Activated CD4-positive, alpha-beta memory T cell treated with anti-CD3 and anti-CD28 coated beads, Interleukin-2, amount 10 ng/mL, durations not matched to agents 7 days and 5 days (primary cell): Measurements from ENCODE around the gene GDPD2. TPM values are rescaled to one million over a fixed set of nuclear protein-coding genes. Genes with fewer than 3 reads are reported as not detected.

Experiments used
- CTCF ChIA-PET: fragments of 350-600 bp; sonication (Branson Sonifier 250); formaldehyde crosslinking; loops from one replicate; lab custom pipeline; 2021; ENCODE audit warnings: antibody characterized with exemption, inconsistent platforms; lab: Charles Lee
- POLR2A ChIA-PET: fragments of 350-600 bp; sonication (Branson Sonifier 250); formaldehyde crosslinking; loops from one replicate; lab custom pipeline; 2021; ENCODE audit warnings: antibody characterized with exemption; lab: Charles Lee
- DNase-seq: peaks from one replicate; pipeline ENCODE4 v3.0.0-alpha.2; 2020
- H3K27ac Mint-ChIP-seq: one replicate; pipeline ENCODE4 v1.8.0; 2021; ENCODE audit warnings: mild to moderate bottlenecking, mixed read lengths
- H3K27me3 Mint-ChIP-seq: one replicate; pipeline ENCODE4 v1.8.0; 2021; ENCODE audit warnings: mixed read lengths
- H3K36me3 Mint-ChIP-seq: one replicate; pipeline ENCODE4 v1.8.0; 2021; ENCODE audit warnings: low read depth, mixed read lengths
- H3K4me1 Mint-ChIP-seq: one replicate; pipeline ENCODE4 v1.8.0; 2021; ENCODE audit warnings: mixed read lengths
- H3K4me3 Mint-ChIP-seq: one replicate; pipeline ENCODE4 v1.8.0; 2021; ENCODE audit warnings: mild to moderate bottlenecking, mixed read lengths
- H3K9me3 Mint-ChIP-seq: one replicate; pipeline ENCODE4 v1.8.0; 2021; ENCODE audit warnings: mixed read lengths
- total RNA-seq, 2 experiments: library from RNA; stranded (reverse); gene quantifications; one replicate each; pipeline ENCODE4 v1.2.3, GENCODE V29; 2021

The GDPD2 gene
- total RNA-seq, 2 experiments from 2014 or later, result 0.23 TPM

GRCh38 chrX:70427365-70427764, 4.3 kb downstream of the GDPD2 start:
- Mint-ChIP-seq H3K4me1 (no peaks in the 10 kb centered on the region), H3K27ac (no peak overlapping the region), H3K27me3 (no peaks in the 10 kb centered on the region), H3K36me3 (no peaks in the 10 kb centered on the region), H3K9me3 (no peaks in the 10 kb centered on the region), H3K4me3 (no peak overlapping the region)
- CTCF ChIA-PET, result no interaction called here
- no peak for DNase-seq
- POLR2A ChIA-PET, result no interaction called here

GRCh38 chrX:70429759-70430158, 6.6 kb downstream of the GDPD2 start:
- DNase-seq, result no peak
- H3K9me3 Mint-ChIP-seq, result no peaks in the 10 kb centered on the region
- H3K27me3 Mint-ChIP-seq, result no peaks in the 10 kb centered on the region
- no peak overlapping the region for H3K4me3 Mint-ChIP-seq
- ChIA-PET CTCF (no interaction called here), POLR2A (no interaction called here)
- no peaks in the 10 kb centered on the region for H3K36me3 Mint-ChIP-seq
- H3K4me1 Mint-ChIP-seq, result peaks cover 9% of the 10 kb centered on the region
- no peak overlapping the region for H3K27ac Mint-ChIP-seq

GRCh38 chrX:70432936-70433847, 10.1 kb downstream of the GDPD2 start:
- Mint-ChIP-seq H3K9me3 (no peaks in the 10 kb centered on the region), H3K4me3 (peak overlapping the region; percentile 85), H3K36me3 (no peaks in the 10 kb centered on the region), H3K4me1 (peaks cover 31% of the 10 kb centered on the region), H3K27ac (peak overlapping the region; percentile 49), H3K27me3 (peaks cover 15% of the 10 kb centered on the region)
- DNase-seq, result no peak
- POLR2A ChIA-PET, result interaction anchor here (1.3 to 3.4 kb wide), 5 partner anchors 12 to 300 kb away, joined by 3 to 13 read pairs (median 4); partner anchors contain the start of genes DLG3 and IGBP1
- CTCF ChIA-PET, result interaction anchor here (0.7 to 2.9 kb wide), 9 partner anchors 11 to 232 kb away, joined by 3 to 11 read pairs (median 5); partner anchors contain the start of genes DLG3, GDPD2, KIF4A and PDZD11

- DNase-seq, result peak; percentile 79
- ChIA-PET CTCF (interaction anchor here (0.9 to 2.9 kb wide), 8 partner anchors 11 to 231 kb away, joined by 3 to 11 read pairs (median 7); partner anchors contain the start of genes DLG3, KIF4A and PDZD11), POLR2A (interaction anchor here (1.4 to 3.4 kb wide), 4 partner anchors 11 to 300 kb away, joined by 4 to 13 read pairs (median 7); partner anchors contain the start of genes DLG3 and IGBP1)
- Mint-ChIP-seq H3K4me1 (peaks cover 38% of the 10 kb centered on the region), H3K9me3 (no peaks in the 10 kb centered on the region), H3K36me3 (no peaks in the 10 kb centered on the region), H3K27me3 (peaks cover 15% of the 10 kb centered on the region), H3K4me3 (peak overlapping the region; percentile 85), H3K27ac (peak overlapping the region; percentile 81)
Measured at GRCh38 chrX:70433848-70434351, 10.8 kb downstream of the GDPD2 start.

- H3K4me3 Mint-ChIP-seq, result peak overlapping the region; percentile 85
- ChIA-PET CTCF (interaction anchor here (1.1 to 2.9 kb wide), 8 partner anchors 10 to 231 kb away, joined by 4 to 11 read pairs (median 7); partner anchors contain the start of genes DLG3, KIF4A and PDZD11), POLR2A (interaction anchor here (0.7 to 3.4 kb wide), 4 partner anchors 10 to 301 kb away, joined by 3 to 13 read pairs (median 9); partner anchors contain the start of genes DLG3 and IGBP1)
- H3K4me1 Mint-ChIP-seq, result peaks cover 43% of the 10 kb centered on the region
- H3K9me3 Mint-ChIP-seq, result no peaks in the 10 kb centered on the region
- DNase-seq, result peak; percentile 75
- H3K27ac Mint-ChIP-seq, result peak overlapping the region; percentile 81
- peaks cover 18% of the 10 kb centered on the region for H3K27me3 Mint-ChIP-seq
- H3K36me3 Mint-ChIP-seq, result no peaks in the 10 kb centered on the region
Measured at GRCh38 chrX:70434352-70434866, 11.3 kb downstream of the GDPD2 start.

- Mint-ChIP-seq H3K27ac (peak overlapping the region; percentile 21), H3K4me1 (peaks cover 45% of the 10 kb centered on the region), H3K9me3 (no peaks in the 10 kb centered on the region), H3K4me3 (peak overlapping the region; percentile 85), H3K27me3 (peaks cover 19% of the 10 kb centered on the region), H3K36me3 (no peaks in the 10 kb centered on the region)
- CTCF ChIA-PET, result interaction anchor here (1.1 to 2.4 kb wide), 3 partner anchors 9 to 17 kb away, joined by 3 to 9 read pairs (median 4); partner anchors contain the start of gene DLG3
- peak; percentile 35 for DNase-seq
- POLR2A ChIA-PET, result interaction anchor here (0.7 to 3.4 kb wide), 7 partner anchors 10 to 301 kb away, joined by 3 to 13 read pairs (median 4); partner anchors contain the start of genes DLG3, IGBP1, KIF4A and PDZD11
Measured at GRCh38 chrX:70434914-70435586, 11.9 kb downstream of the GDPD2 start.

- H3K27me3 Mint-ChIP-seq, result peaks cover 27% of the 10 kb centered on the region
- ChIA-PET POLR2A (interaction anchor here (0.9 to 3.4 kb wide), 4 partner anchors 16 to 303 kb away, joined by 3 to 13 read pairs (median 6); partner anchors contain the start of genes IGBP1, KIF4A and PDZD11), CTCF (interaction anchor here (1.2 kb wide), 1 partner anchor 15 kb away, joined by 3 read pairs; no protein-coding TSS in a partner anchor)
- no peak overlapping the region for H3K27ac Mint-ChIP-seq
- DNase-seq, result no peak
- H3K4me3 Mint-ChIP-seq, result no peak overlapping the region
- H3K36me3 Mint-ChIP-seq, result no peaks in the 10 kb centered on the region
- H3K9me3 Mint-ChIP-seq, result no peaks in the 10 kb centered on the region
- H3K4me1 Mint-ChIP-seq, result peaks cover 45% of the 10 kb centered on the region
Measured at GRCh38 chrX:70436343-70436742, 13.2 kb downstream of the GDPD2 start.

- ChIA-PET CTCF (no interaction called here), POLR2A (interaction anchor here (3.4 kb wide), 1 partner anchor 15 kb away, joined by 13 read pairs; no protein-coding TSS in a partner anchor)
- H3K27ac Mint-ChIP-seq, result no peak overlapping the region
- H3K27me3 Mint-ChIP-seq, result peaks cover 32% of the 10 kb centered on the region
- no peak overlapping the region for H3K4me3 Mint-ChIP-seq
- no peak for DNase-seq
- H3K4me1 Mint-ChIP-seq, result peaks cover 45% of the 10 kb centered on the region
- H3K9me3 Mint-ChIP-seq, result no peaks in the 10 kb centered on the region
- H3K36me3 Mint-ChIP-seq, result no peaks in the 10 kb centered on the region
Measured at GRCh38 chrX:70437011-70437410, 13.9 kb downstream of the GDPD2 start.

- CTCF ChIA-PET, result no interaction called here
- H3K27me3 Mint-ChIP-seq, result peaks cover 43% of the 10 kb centered on the region
- no peaks in the 10 kb centered on the region for H3K9me3 Mint-ChIP-seq
- no peaks in the 10 kb centered on the region for H3K36me3 Mint-ChIP-seq
- POLR2A ChIA-PET, result no interaction called here
- peaks cover 44% of the 10 kb centered on the region for H3K4me1 Mint-ChIP-seq
- no peak for DNase-seq
- no peak overlapping the region for H3K27ac Mint-ChIP-seq
- H3K4me3 Mint-ChIP-seq, result no peak overlapping the region
Measured at GRCh38 chrX:70437921-70438665, 15.0 kb downstream of the GDPD2 start.

- peaks cover 45% of the 10 kb centered on the region for H3K27me3 Mint-ChIP-seq
- peak overlapping the region; percentile 6 for H3K27ac Mint-ChIP-seq
- peaks cover 38% of the 10 kb centered on the region for H3K4me1 Mint-ChIP-seq
- no peak for DNase-seq
- POLR2A ChIA-PET, result no interaction called here
- no peaks in the 10 kb centered on the region for H3K9me3 Mint-ChIP-seq
- no peak overlapping the region for H3K4me3 Mint-ChIP-seq
- CTCF ChIA-PET, result no interaction called here
- no peaks in the 10 kb centered on the region for H3K36me3 Mint-ChIP-seq
Measured at GRCh38 chrX:70439016-70439415, 15.9 kb downstream of the GDPD2 start.

GRCh38 chrX:70442224-70442623, 19.1 kb downstream of the GDPD2 start:
- no peak overlapping the region for H3K4me3 Mint-ChIP-seq
- no peak for DNase-seq
- POLR2A ChIA-PET, result no interaction called here
- no peaks in the 10 kb centered on the region for H3K36me3 Mint-ChIP-seq
- CTCF ChIA-PET, result interaction anchor here (1.1 kb wide), 1 partner anchor 9 kb away, joined by 6 read pairs; no protein-coding TSS in a partner anchor
- peaks cover 28% of the 10 kb centered on the region for H3K4me1 Mint-ChIP-seq
- H3K27ac Mint-ChIP-seq, result no peak overlapping the region
- H3K27me3 Mint-ChIP-seq, result peaks cover 53% of the 10 kb centered on the region
- H3K9me3 Mint-ChIP-seq, result no peaks in the 10 kb centered on the region
